NCI-H82 treated with DMSO at 0.1 percent for 48 hours (cell line): Measurements from ENCODE around the gene KCNK7.
"Not testable (repeated sequence)": the region's sequence is repeated elsewhere in the genome, so short reads cannot be mapped to it uniquely, and the experiment has no call there.

Experiments
- DNase-seq: peaks from one replicate; lab custom pipeline; 2025; ENCODE audit not compliant: unreplicated experiment; lab: John Stamatoyannopoulos, UW

Gene KCNK7

GRCh38 chr11:65595543-65596281 lies at the start of gene KCNK7:
TSS of gene KCNK7 (minus strand) at chr11:65595800. CDS start at chr11:65595772, 28 bp downstream.
- DNase-seq: no peak

DNA sequence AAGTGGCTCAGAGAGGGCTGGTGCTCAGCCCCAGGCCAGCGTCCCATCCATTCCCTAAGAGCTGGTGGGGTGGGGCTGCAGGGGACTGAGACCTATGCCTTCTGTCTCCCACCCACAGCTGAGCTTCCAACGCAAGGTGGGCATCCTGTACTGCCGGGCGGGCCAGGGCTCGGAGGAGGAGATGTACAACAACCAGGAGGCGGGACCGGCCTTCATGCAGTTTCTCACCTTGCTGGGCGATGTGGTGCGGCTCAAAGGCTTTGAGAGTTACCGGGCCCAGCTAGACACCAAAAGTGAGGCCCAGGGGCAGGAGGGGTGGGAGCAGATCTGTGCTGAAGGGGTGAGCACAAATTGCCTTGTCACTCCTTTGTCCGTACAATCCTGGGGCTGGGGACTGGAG lies 49.2 kb upstream of the KCNK7 start:
- DNase-seq: no peak

GRCh38 chr11:65643971-65644370 lies 48.4 kb upstream of the KCNK7 start:
- no peak for DNase-seq

DNA sequence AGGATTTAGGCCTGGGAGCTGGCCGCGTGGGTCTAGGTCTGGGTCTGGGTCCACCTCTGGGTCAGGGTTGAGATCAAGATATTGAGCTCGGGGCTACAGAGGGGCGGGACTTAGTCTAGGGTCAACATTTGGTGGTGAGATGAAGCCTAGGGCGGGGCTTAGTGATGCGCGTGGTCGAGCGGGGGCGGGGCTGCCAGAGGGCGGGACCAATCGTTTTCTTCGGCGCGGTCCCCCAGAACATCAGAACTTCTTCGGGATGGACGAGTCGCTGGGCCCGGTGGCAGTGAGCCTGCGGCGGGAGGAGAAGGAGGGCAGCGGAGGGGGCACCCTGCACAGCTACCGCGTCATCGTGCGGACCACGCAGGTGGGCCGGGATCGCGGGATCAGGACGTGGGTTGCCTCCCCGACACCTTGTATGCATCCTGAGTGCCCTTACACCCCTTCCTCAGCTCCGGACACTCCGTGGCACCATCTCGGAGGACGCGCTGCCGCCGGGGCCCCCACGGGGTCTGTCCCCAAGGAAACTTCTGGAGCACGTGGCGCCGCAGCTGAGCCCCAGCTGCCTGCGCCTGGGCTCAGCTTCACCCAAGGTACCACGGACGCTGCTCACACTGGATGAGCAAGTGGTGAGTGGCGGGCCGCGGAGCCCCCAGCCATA lies 46.5 kb upstream of the KCNK7 start:
- DNase-seq: peak; percentile 30

GRCh38 chr11:65641297-65642013 lies 45.9 kb upstream of the KCNK7 start:
- peak; percentile 13 for DNase-seq

GRCh38 chr11:65640483-65641296 lies 45.1 kb upstream of the KCNK7 start:
- DNase-seq: no peak

- no peak for DNase-seq
These were observed 44.3 kb upstream of the KCNK7 start for GRCh38 chr11:65639623-65640482.

DNA sequence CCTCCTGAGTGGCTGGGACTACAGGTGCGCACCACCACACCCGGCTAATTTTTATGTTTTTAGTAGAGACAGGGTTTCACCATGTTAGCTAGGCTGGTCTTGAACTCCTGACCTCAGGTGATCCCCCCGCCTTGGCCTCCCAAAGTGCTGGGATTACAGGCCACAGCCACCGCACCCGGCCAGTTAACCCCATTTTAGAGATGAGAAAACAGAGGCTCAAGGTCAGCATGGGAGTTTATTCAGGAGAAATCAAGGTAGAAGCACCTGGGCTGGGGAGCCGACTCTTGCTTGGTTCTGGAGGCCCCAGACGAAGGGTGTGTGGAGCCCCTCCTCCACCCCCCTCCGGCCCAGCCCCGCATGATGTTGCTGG lies 43.6 kb upstream of the KCNK7 start:
- DNase-seq: not testable (repeated sequence)

GRCh38 chr11:65637794-65638419 lies 42.3 kb upstream of the KCNK7 start, which contains the start of gene SIPA1:
TSS of gene SIPA1 (plus strand) at chr11:65638101. CDS start at chr11:65640922, 2,821 bp downstream.
- no peak for DNase-seq

- DNase-seq: no peak
These were observed 41.5 kb upstream of the KCNK7 start for GRCh38 chr11:65637032-65637557.

DNA sequence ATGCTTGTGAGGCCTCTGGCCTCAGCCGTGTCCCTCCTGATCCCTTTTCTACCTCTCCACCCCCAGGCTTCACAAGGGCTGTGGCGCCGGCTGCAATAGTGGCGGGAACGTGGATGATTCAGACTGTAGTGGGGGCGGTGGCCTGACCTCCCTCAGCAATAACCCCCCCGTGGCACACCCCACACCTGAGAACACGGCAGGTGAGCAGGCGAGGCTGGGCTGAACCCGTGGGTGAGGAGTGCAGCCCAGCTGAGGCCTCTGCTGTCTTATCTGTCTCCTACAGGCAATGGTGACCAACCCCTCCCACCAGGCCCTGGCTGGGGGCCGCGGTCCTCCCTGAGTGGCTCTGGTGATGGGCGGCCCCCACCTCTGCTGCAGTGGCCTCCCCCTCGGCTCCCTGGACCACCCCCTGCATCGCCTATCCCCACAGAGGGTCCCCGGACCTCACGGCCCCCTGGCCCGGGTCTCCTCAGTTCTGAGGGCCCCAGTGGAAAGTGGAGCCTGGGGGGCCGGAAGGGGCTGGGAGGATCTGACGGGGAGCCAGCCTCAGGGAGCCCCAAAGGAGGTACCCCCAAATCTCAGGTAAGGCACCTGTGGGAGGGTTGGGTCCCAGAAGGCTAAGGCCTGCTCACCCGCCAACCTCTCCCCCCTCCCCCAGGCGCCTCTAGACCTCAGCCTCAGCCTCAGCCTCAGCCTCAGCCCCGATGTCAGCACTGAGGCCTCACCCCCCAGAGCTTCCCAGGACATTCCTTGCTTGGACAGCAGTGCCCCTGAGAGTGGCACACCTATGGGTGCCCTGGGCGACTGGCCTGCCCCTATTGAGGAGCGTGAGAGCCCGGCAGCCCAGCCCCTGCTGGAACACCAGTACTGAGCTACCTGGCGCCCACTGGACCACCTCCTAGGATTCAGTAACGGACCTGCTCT lies 40.8 kb upstream of the KCNK7 start:
- no peak for DNase-seq

- DNase-seq: no peak
These were observed 39.5 kb upstream of the KCNK7 start for GRCh38 chr11:65634905-65635731.

DNA sequence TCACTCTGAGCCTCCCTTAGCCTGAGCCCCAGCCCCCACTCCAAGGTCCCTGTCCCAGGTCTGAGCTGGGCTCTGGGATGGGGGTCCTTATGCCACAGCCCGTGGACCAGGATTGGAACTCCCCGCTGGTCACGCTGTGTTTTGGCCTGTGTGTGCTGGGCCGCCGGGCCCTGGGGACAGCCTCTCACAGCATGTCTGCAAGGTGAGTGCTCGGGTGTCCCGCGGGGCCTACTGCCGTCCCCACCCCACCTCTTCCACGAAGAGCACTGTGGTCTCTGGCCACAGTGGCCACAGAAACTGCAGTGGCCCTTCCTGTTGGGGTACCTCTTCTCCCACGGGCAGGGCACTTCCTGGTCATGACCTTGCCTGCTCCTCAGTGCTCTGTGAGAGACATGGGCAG lies 38.8 kb upstream of the KCNK7 start:
- no peak for DNase-seq

DNA sequence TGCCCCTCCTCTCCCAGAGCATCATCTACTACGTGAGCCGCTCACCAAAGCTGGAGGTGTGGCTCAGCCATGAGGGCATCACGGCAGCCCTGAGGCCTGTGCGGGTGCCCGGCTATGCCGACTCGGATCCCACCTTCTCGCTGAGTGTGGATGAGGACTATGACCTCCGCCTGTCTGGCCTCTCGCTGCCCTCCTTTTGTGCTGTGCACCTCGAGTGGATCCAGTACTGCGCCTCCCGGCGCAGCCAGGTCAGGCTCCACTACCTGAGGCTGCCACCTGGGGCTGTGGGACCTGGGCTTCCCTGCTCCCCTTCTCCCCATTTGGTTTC lies 38.5 kb upstream of the KCNK7 start:
- DNase-seq: no peak

DNA sequence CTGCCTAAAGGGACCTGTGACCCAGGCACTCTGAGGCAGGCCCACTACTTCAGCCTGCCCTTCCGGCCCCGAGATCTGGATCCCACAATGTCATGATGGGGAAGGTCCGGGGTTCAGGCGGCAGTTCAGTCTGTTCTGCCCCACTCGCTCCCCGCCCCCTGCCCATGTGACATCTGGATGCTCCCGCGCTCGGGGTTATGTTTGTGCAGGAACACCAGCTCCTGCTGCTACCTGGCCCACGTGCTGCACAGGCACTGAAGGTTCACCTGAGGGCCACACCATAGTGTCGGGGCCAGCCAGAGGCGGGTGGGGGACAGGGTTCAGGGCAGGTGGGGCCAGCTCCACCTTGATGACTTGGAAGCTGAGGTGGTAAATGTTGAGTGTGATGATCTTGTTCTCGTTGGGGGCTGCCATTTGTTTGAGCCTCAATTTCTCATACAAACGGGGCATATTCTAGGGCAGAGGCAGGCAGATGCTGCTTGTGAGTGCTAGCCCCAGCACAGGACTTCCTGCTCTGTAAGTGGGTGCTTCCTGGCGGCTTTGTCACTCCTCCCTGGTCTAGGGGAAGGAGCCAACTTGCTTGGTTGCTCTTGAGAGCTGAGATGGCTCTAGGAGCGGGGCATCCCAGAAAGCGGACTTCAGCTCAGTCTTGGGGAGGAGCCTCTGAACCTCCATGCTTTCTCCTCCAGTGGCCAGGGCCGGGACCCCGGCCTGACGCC lies 37.9 kb upstream of the KCNK7 start:
- no peak for DNase-seq

DNA sequence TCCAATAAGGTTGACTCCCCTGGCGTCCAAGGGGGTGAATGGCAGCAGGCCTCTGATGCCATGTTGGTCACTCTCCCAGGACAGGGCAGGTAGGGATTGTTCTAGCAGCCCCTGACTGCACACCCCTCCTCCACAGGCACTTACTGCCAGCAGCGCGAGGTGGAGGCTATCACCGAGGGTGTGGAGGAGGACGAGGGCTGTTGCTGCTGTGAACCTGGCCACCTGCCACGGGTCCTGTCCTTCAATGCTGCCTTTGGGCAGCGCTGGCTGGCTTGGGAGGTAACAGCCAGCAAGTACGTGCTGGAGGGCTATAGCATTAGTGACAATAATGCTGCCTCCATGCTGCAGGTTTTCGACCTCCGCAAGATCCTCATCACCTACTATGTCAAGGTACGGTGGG lies 34.6 kb upstream of the KCNK7 start:
- no peak for DNase-seq

DNA sequence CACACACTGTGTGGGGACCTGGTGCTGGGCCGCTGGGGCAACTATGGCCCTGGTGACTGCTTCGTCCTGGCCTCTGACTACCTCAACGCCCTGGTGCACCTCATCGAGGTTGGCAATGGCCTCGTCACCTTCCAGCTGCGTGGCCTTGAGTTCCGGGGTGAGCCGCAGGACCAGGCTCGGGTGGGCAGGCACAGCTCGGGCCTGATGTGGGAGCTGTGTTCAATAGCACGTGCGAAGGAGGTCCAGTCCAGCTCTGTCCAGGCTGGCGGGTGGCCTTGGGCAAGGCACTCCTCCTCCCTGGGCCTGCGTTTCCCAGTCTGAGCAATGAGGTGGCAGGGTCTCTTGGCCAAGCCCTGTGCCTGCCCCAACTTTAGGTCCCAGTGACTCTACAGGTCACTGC lies 34.0 kb upstream of the KCNK7 start:
- no peak for DNase-seq
